ENCODE measurements around the gene BRCA1. TPM values are rescaled to one million over a fixed set of nuclear protein-coding genes. Genes with fewer than 3 reads are reported as not detected.

Gene BRCA1
- total RNA-seq, 1 experiment from 2014 or later: 44.1 TPM

- H3K27me3 ChIP-seq (ENCODE audit: insufficient read depth, low read length): no peaks in the 10 kb centered on the region
- peak within 1 kb of the TSS; percentile 99 for H3K4me2 ChIP-seq (ENCODE audit: low read length)
- ATAC-seq (peak; percentile 72), DNase-seq (ENCODE audit: low read depth, low spot score) (peak; percentile 91)
- TF ChIP-seq POLR2AphosphoS5 (IDR thresholded peaks at IDR 0.05; ENCODE audit: low read depth, low read length) (peak; percentile 57), ZFX (IDR thresholded peaks at IDR 0.05) (peak; percentile 46; the same call in 1 of the 2 replicates), REST (IDR thresholded peaks at IDR 0.05; ENCODE audit: low read depth) (no peak), CTCF (IDR thresholded peaks at IDR 0.05 in 2 of 3, conservative IDR thresholded peaks at IDR 0.05 in 1 of 3; ENCODE audit: borderline replicate concordance in 1 of 3, insufficient read depth in 1 of 3, low read depth in 2 of 3, low read length in 2 of 3) (peak in 2 of 3 experiments; percentile 63 to 75; a peak in 5 of 6 replicates), RAD21 (IDR thresholded peaks at IDR 0.05; ENCODE audit: low read depth) (peak; percentile 87), JUND (IDR thresholded peaks at IDR 0.05) (no peak), SP1 (IDR thresholded peaks at IDR 0.05; ENCODE audit: low read depth) (0 out of 2 replicates have a peak, but pooled peaks have one; percentile 7), TCF7L2 (IDR thresholded peaks at IDR 0.05; ENCODE audit: borderline replicate concordance, extremely low read depth, insufficient read depth, insufficient read length) (peak; percentile 15), CBX3 (IDR thresholded peaks at IDR 0.05; ENCODE audit: low read depth) (no peak), YY1 (IDR thresholded peaks at IDR 0.05; ENCODE audit: extremely low read depth, insufficient replicate concordance, low read depth, low read length) (peak; percentile 22), EGR1 (IDR thresholded peaks at IDR 0.05; ENCODE audit: low read depth) (peak; percentile 85), MAX (IDR thresholded peaks at IDR 0.05) (peak; percentile 68), POLR2A (IDR thresholded peaks at IDR 0.05; ENCODE audit: borderline replicate concordance, extremely low read depth, insufficient read depth, insufficient read length) (no peak)
- H2AFZ ChIP-seq (ENCODE audit: low read depth, low read length, poor library complexity, severe bottlenecking): no peak within 1 kb of the TSS
- intact Hi-C loops (cut with micrococcal nuclease): loop anchor here (2.0 to 5.0 kb wide), 2 partner anchors 100 to 363 kb away; partner anchors contain the start of gene BRCA1
- ChIA-PET RAD21 (ENCODE audit: low non-redundant PET in 1 of 2, low total read pairs in 2 of 2, uncharacterized antibody in 2 of 2, unreplicated experiment in 2 of 2) (interaction anchor here in 1 of 2 experiments (1.2 kb wide), 1 partner anchor 27 kb away, joined by 3 read pairs; the partner anchor contains the start of gene RPL27), POLR2A (interaction anchor here (0.8 to 3.9 kb wide), 9 partner anchors 10 to 343 kb away, joined by 3 to 30 read pairs (median 5); partner anchors contain the start of genes BRCA1, RPL27 and TMEM106A), CTCF (interaction anchor here (0.7 to 1.8 kb wide), 11 partner anchors 12 to 459 kb away, joined by 3 to 12 read pairs (median 4); partner anchors contain the start of genes DHX8, NBR1 and RPL27)
- peak within 1 kb of the TSS; percentile 68 for H3K9ac ChIP-seq (ENCODE audit: low read length)
- H3K9me3 ChIP-seq (ENCODE audit: control insufficient read depth in 1 of 2, insufficient read depth in 1 of 2, low read depth in 1 of 2, low read length in 2 of 2): no peaks in the 10 kb centered on the region
- H3K27ac ChIP-seq (ENCODE audit: low read depth, low read length): peak within 1 kb of the TSS; percentile 63
- H3K4me1 ChIP-seq (ENCODE audit: control insufficient read depth in 1 of 2, insufficient read depth in 2 of 2, low read length in 2 of 2): peaks cover 9 to 38% of the 10 kb centered on the region in 2 experiments; a peak in 3 of 4 replicates
- H3K9me2 ChIP-seq (ENCODE audit: insufficient read depth): no peaks in the 10 kb centered on the region
- no TSS peak for BruUV-seq (replicated peaks)
- H3K4me3 ChIP-seq (replicated peaks in 1 of 2; ENCODE audit: low read depth in 1 of 2, low read length in 2 of 2): peak within 1 kb of the TSS; percentile 45 to 61
- no peaks in the 10 kb centered on the region for H3K36me3 ChIP-seq (ENCODE audit: control insufficient read depth in 1 of 2, insufficient read depth in 2 of 2, low read length in 2 of 2)
- H4K20me1 ChIP-seq (ENCODE audit: insufficient read depth): no peaks in the 10 kb centered on the region
- peaks cover 8% of the 10 kb centered on the region; the same call in 1 of the 2 replicates for H3K79me2 ChIP-seq (ENCODE audit: insufficient read depth, low read length)
Observed at GRCh38 chr17:43024407-43025289, 100.5 kb downstream of the BRCA1 start, which contains the start of gene RND2. TSS of gene RND2 (plus strand) at chr17:43025231. CDS start at chr17:43025348, 117 bp downstream.
